AG10803 (cell line): ENCODE results near the gene NEGR1.

Experiments
- DNase-seq: peaks from one replicate; pipeline ENCODE4 v3.0.0; 2010; ENCODE audit warnings: low read depth
- H3K4me3 ChIP-seq: 2 replicates; pipeline ENCODE4 v1.5.1; 2011; ENCODE audit warnings: mild to moderate bottlenecking, low read length, control low read depth
- CTCF ChIP-seq: conservative IDR thresholded peaks from 2 replicates; pipeline ENCODE4 v1.5.1; 2011; ENCODE audit warnings: mild to moderate bottlenecking, low read length, control low read depth, inconsistent platforms

NEGR1 gene

DNA sequence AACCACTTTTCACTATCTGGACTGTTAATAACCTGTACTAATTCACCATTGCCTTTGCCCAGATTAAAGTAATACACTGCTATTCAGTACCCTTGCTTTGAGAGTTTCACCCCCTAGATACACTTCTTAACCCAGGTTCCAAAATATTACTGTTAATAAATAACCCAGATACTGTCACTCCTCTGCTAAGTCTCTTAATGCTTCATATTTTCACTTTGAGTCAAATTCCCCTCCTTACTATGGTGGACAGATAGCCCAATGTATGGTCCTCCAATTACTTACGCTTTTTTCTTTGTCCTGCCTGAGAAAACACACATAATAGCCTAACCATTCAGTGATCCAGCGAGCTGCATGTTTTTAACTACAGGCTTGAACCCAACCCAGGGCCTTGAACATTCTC is 152.5 kb downstream of the NEGR1 start:
- H3K4me3 ChIP-seq, result no peak overlapping the region
- no peak for DNase-seq
- TF ChIP-seq CTCF, result no peak

DNA sequence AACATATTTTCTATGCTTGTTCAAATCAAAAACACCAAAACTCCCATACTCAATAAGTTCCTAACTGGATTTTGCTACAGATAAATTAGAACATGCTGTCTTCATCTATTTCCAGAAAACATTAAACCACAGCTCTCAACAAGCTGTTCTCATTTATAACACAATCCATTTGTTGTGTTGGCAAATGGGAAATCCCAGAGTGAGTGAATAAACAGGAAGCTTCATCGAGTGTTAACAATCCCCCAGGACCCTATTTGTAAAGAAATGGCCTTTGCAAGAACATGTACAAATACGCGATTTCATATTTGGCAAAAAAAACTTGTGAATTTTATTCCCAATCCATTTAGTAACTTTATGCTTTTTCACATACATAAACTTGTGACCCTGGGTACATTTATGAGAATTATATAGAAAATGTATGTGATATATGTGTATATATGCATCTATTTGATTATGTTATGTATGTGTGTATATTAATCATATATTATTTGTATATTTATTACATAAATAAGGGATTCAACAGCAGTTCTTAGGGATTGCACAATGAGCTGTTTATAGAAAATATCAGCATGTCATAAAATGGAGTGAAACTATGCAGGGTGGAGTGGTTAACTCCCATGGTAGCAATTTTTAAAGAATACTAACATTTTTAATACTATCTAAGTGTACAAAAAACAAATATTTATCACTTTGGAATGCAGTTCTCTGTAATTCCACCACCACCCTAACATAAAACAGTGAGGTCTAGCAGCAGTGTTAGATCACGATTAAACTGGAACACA is 160.0 kb downstream of the NEGR1 start:
- peak; percentile 65 for DNase-seq
- H3K4me3 ChIP-seq, result no peak overlapping the region
- no peak for TF ChIP-seq CTCF

- H3K4me3 ChIP-seq, result no peak overlapping the region
- TF ChIP-seq CTCF, result no peak
- DNase-seq, result peak; percentile 8
Observed at GRCh38 chr1:72119491-72119890, 162.8 kb downstream of the NEGR1 start.

GRCh38 chr1:72117621-72118020 is 164.7 kb downstream of the NEGR1 start:
- H3K4me3 ChIP-seq, result no peak overlapping the region
- no peak for TF ChIP-seq CTCF
- no peak for DNase-seq

DNA sequence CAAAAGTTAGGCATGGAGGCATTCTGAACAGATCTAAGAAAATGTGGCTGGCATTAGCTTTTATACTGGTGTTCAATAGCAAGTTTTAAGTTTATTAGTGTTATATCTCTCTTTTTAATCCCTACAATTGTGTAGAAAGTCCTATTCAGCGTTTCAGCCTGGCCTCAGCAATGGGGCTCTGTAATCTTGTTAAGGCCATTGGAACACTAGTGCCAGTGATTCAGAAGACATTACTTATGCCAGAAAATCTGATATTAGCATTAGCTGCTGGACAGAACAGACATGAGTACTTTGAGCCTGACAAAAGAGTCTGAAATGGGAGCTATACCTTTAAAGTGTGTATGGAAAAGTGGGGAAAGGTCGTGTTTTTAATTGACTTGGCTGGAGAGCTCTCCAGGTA is 167.0 kb downstream of the NEGR1 start:
- H3K4me3 ChIP-seq, result no peak overlapping the region
- no peak for TF ChIP-seq CTCF
- no peak for DNase-seq

- no peak for TF ChIP-seq CTCF
- no peak for DNase-seq
- no peak overlapping the region for H3K4me3 ChIP-seq
Observed at GRCh38 chr1:72111662-72112061, 170.7 kb downstream of the NEGR1 start.

DNA sequence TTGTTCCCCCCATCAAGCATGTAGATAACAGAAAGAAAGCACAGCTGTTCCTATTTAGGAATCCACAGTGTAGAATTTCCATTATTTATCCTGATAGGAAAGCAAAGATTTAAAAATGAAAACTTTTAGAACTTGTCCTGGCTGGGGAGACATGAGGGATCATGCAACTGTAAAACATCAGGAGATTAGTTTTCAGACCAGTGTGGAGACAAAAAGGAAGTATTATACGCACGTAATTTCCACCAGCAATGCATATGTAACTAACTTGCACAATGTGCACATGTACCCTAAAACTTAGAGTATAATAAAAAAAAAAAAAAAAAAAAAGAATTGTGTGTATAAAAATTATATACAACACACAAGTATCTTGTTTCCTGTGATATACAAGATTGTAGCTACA is 172.4 kb downstream of the NEGR1 start:
- TF ChIP-seq CTCF, result no peak
- DNase-seq, result no peak
- H3K4me3 ChIP-seq, result no peak overlapping the region
